Measurements from ENCODE around the gene PSD2.

The PSD2 gene

DNA sequence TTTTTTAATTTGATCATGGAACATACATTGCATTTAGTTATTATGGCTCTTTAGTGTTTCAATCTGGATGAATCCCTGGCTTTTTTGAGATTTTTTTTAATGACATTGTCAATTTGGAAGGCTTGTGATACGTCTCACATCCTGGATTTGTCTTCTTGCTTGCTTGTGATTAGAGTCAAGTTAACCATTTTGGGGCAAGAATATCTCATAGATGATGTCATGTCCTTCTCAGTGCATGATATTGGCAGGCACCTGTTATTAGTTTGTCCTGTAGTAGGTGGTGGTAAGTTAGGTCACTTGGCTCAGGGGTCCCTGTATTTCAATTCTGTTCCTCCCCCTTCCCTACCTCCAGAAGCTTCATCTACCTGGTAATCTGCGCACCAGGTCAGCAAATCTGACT lies 3.3 kb downstream of the PSD2 start:
- no peak overlapping the region for H3K27ac ChIP-seq (ENCODE audit: low read length)
- no peaks in the 10 kb centered on the region for H3K36me3 ChIP-seq (replicated peaks; ENCODE audit: low read depth, low read length)
- no peak overlapping the region for H3K9ac ChIP-seq (ENCODE audit: low read length)
- TF ChIP-seq CTCF (IDR thresholded peaks at IDR 0.05; ENCODE audit: low read depth, low read length) (no peak), EZH2phosphoT487 (IDR thresholded peaks at IDR 0.05; ENCODE audit: low read depth) (no peak)
- H3K9me3 ChIP-seq (ENCODE audit: insufficient read depth, low read length): no peaks in the 10 kb centered on the region
- H4K20me1 ChIP-seq (ENCODE audit: insufficient read depth, low read length): no peaks in the 10 kb centered on the region
- H3K27me3 ChIP-seq (ENCODE audit: low read depth, low read length): peaks cover 16% of the 10 kb centered on the region; the same call in 1 of the 2 replicates
- no peak overlapping the region for H3K4me2 ChIP-seq (ENCODE audit: low read length)
- no peak overlapping the region for H3K4me3 ChIP-seq (ENCODE audit: low read length)
- no peak overlapping the region for H2AFZ ChIP-seq (ENCODE audit: low read depth, low read length)
- H3K79me2 ChIP-seq (ENCODE audit: low read length): no peaks in the 10 kb centered on the region
- H3K4me1 ChIP-seq (ENCODE audit: low read length): no peaks in the 10 kb centered on the region

DNA sequence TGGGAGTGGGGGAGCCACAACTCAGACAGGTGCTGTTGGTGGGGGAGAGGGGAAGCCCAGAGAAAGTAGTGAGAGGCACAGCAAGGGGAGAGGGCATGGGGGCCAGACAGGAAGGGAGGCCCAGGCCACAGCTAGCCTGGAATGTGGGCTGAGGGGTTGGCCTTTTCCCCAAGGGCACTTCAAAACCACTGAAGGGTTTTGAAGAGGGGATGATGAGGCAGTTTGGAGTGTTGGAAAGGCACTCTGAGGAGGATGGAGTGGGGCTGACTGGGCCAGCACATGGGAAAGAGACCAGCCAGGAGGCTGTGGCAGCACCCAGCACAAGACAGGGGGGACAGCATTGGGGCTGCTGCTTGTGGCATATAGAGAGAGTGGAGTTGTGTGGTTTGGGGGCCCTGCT lies 3.8 kb downstream of the PSD2 start:
- no peaks in the 10 kb centered on the region for H4K20me1 ChIP-seq (ENCODE audit: insufficient read depth, low read length)
- TF ChIP-seq CTCF (IDR thresholded peaks at IDR 0.05; ENCODE audit: low read depth, low read length) (no peak), EZH2phosphoT487 (IDR thresholded peaks at IDR 0.05; ENCODE audit: low read depth) (no peak)
- H3K4me2 ChIP-seq (ENCODE audit: low read length): no peak overlapping the region
- no peak overlapping the region for H3K9ac ChIP-seq (ENCODE audit: low read length)
- H3K4me1 ChIP-seq (ENCODE audit: low read length): no peaks in the 10 kb centered on the region
- no peaks in the 10 kb centered on the region for H3K79me2 ChIP-seq (ENCODE audit: low read length)
- H2AFZ ChIP-seq (ENCODE audit: low read depth, low read length): no peak overlapping the region
- H3K36me3 ChIP-seq (replicated peaks; ENCODE audit: low read depth, low read length): no peaks in the 10 kb centered on the region
- peaks cover 16% of the 10 kb centered on the region; the same call in 1 of the 2 replicates for H3K27me3 ChIP-seq (ENCODE audit: low read depth, low read length)
- H3K27ac ChIP-seq (ENCODE audit: low read length): no peak overlapping the region
- no peak overlapping the region for H3K4me3 ChIP-seq (ENCODE audit: low read length)
- no peaks in the 10 kb centered on the region for H3K9me3 ChIP-seq (ENCODE audit: insufficient read depth, low read length)

DNA sequence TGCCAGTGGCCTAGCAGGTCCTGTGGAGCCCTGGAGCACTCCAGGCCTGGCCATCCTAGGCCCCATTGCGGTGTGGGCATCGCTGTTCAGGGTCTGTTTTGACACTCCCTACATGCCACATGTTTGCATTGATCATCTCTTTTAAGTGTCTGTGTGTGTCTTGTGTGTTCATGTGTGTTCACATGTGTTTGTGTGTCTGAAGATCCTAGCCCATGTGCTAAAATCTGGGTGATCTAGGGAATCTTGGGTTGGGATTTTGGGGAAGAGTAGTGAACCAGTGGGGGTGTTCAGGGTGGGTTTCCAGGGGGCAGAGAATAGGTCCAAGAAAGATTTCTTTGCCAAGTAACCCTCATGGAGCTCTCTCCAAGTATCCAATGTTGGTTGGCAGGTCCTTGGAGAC lies 8.4 kb downstream of the PSD2 start:
- Histone ChIP-seq H3K9me3 (ENCODE audit: insufficient read depth, low read length) (no peaks in the 10 kb centered on the region), H3K4me1 (ENCODE audit: low read length) (no peaks in the 10 kb centered on the region), H2AFZ (ENCODE audit: low read depth, low read length) (no peak overlapping the region), H3K27me3 (ENCODE audit: low read depth, low read length) (peaks cover 16% of the 10 kb centered on the region; the same call in 1 of the 2 replicates), H3K36me3 (replicated peaks; ENCODE audit: low read depth, low read length) (no peaks in the 10 kb centered on the region), H3K27ac (ENCODE audit: low read length) (no peak overlapping the region), H3K79me2 (ENCODE audit: low read length) (no peaks in the 10 kb centered on the region), H3K9ac (ENCODE audit: low read length) (no peak overlapping the region), H3K4me2 (ENCODE audit: low read length) (no peak overlapping the region), H4K20me1 (ENCODE audit: insufficient read depth, low read length) (no peaks in the 10 kb centered on the region), H3K4me3 (ENCODE audit: low read length) (no peak overlapping the region)
- TF ChIP-seq EZH2phosphoT487 (IDR thresholded peaks at IDR 0.05; ENCODE audit: low read depth) (no peak), CTCF (IDR thresholded peaks at IDR 0.05; ENCODE audit: low read depth, low read length) (no peak)

- Histone ChIP-seq H4K20me1 (ENCODE audit: insufficient read depth, low read length) (no peaks in the 10 kb centered on the region), H3K36me3 (replicated peaks; ENCODE audit: low read depth, low read length) (no peaks in the 10 kb centered on the region), H3K9me3 (ENCODE audit: insufficient read depth, low read length) (no peaks in the 10 kb centered on the region), H3K4me3 (ENCODE audit: low read length) (no peak overlapping the region), H3K27ac (ENCODE audit: low read length) (no peak overlapping the region), H2AFZ (ENCODE audit: low read depth, low read length) (no peak overlapping the region), H3K9ac (ENCODE audit: low read length) (no peak overlapping the region), H3K79me2 (ENCODE audit: low read length) (no peaks in the 10 kb centered on the region), H3K4me1 (ENCODE audit: low read length) (no peaks in the 10 kb centered on the region), H3K4me2 (ENCODE audit: low read length) (no peak overlapping the region), H3K27me3 (ENCODE audit: low read depth, low read length) (peaks cover 16% of the 10 kb centered on the region; the same call in 1 of the 2 replicates)
- TF ChIP-seq CTCF (IDR thresholded peaks at IDR 0.05; ENCODE audit: low read depth, low read length) (no peak), EZH2phosphoT487 (IDR thresholded peaks at IDR 0.05; ENCODE audit: low read depth) (no peak)
Measured at GRCh38 chr5:139804800-139805397, 9.3 kb downstream of the PSD2 start.

Data from OCI-LY3 (cell line).